BJ (cell line): ENCODE measurements around the gene ADAMTS12. TPM values are rescaled to one million over a fixed set of nuclear protein-coding genes. Genes with fewer than 3 reads are reported as not detected.

ENCODE experiments used
- CTCF ChIA-PET: fragments of 350-600 bp; formaldehyde crosslinking; extraction: SDS; loops from one replicate; lab custom pipeline; 2021; ENCODE audit warnings: antibody characterized with exemption, inconsistent platforms; lab: Yijun Ruan, JAX
- POLR2A ChIA-PET: fragments of 300-600 bp; sonication (Branson Sonifier 250); formaldehyde crosslinking; extraction: SDS; loops from one replicate; lab custom pipeline; 2021; ENCODE audit warnings: antibody characterized with exemption; lab: Charles Lee
- DNase-seq: peaks from one replicate; pipeline ENCODE4 v3.0.0-alpha.2; 2011; ENCODE audit warnings: low read depth
- H3K27me3 ChIP-seq: 2 replicates; pipeline ENCODE4 v1.6.0; 2011; ENCODE audit warnings: low read length; ENCODE audit not compliant: control insufficient read depth, insufficient read depth
- H3K36me3 ChIP-seq: 2 replicates; pipeline ENCODE4 v1.5.1; 2011; ENCODE audit warnings: low read length; ENCODE audit not compliant: control insufficient read depth, insufficient read depth
- H3K4me3 ChIP-seq: 2 replicates; pipeline ENCODE4 v1.5.1; 2011; ENCODE audit warnings: low read depth, mild to moderate bottlenecking, control low read depth, low read length
- polyA plus RNA-seq: library from polyadenylated mRNA; depleted of rRNA; stranded (reverse); fragments of >200 nt; gene quantifications from 2 replicates; pipeline ENCODE4 v1.2.3, GENCODE V29; 2011
- TF ChIP-seq, protein P1 (sequence below): IDR thresholded peaks from 2 replicates; pipeline ENCODE4 v1.5.1; 2011; ENCODE audit warnings: low read depth, mild to moderate bottlenecking, control low read depth, inconsistent platforms, low read length, moderate library complexity; ENCODE audit not compliant: insufficient read depth

The ADAMTS12 gene
- polyA plus RNA-seq, 1 experiment, result 25.6 TPM

- ChIA-PET CTCF (interaction anchor here (1.0 to 1.4 kb wide), 2 partner anchors 9 to 12 kb away, joined by 3 to 4 read pairs; no protein-coding TSS in a partner anchor), POLR2A (no interaction called here)
- no peak for DNase-seq
- Histone ChIP-seq H3K4me3 (no peak overlapping the region), H3K36me3 (no peaks in the 10 kb centered on the region), H3K27me3 (no peaks in the 10 kb centered on the region)
- TF ChIP-seq, protein P1, sequence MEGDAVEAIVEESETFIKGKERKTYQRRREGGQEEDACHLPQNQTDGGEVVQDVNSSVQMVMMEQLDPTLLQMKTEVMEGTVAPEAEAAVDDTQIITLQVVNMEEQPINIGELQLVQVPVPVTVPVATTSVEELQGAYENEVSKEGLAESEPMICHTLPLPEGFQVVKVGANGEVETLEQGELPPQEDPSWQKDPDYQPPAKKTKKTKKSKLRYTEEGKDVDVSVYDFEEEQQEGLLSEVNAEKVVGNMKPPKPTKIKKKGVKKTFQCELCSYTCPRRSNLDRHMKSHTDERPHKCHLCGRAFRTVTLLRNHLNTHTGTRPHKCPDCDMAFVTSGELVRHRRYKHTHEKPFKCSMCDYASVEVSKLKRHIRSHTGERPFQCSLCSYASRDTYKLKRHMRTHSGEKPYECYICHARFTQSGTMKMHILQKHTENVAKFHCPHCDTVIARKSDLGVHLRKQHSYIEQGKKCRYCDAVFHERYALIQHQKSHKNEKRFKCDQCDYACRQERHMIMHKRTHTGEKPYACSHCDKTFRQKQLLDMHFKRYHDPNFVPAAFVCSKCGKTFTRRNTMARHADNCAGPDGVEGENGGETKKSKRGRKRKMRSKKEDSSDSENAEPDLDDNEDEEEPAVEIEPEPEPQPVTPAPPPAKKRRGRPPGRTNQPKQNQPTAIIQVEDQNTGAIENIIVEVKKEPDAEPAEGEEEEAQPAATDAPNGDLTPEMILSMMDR, result no peak
These were observed 81.2 kb downstream of the ADAMTS12 start for GRCh38 chr5:33810491-33811120.

GRCh38 chr5:33809936-33810335 is 81.9 kb downstream of the ADAMTS12 start:
- TF ChIP-seq, protein P1, result no peak
- Histone ChIP-seq H3K4me3 (no peak overlapping the region), H3K36me3 (no peaks in the 10 kb centered on the region), H3K27me3 (no peaks in the 10 kb centered on the region)
- CTCF ChIA-PET, result no interaction called here
- POLR2A ChIA-PET, result no interaction called here
- no peak for DNase-seq

GRCh38 chr5:33808699-33809098 is 83.1 kb downstream of the ADAMTS12 start:
- Histone ChIP-seq H3K27me3 (no peaks in the 10 kb centered on the region), H3K4me3 (no peak overlapping the region), H3K36me3 (no peaks in the 10 kb centered on the region)
- DNase-seq, result no peak
- POLR2A ChIA-PET, result no interaction called here
- CTCF ChIA-PET, result no interaction called here
- TF ChIP-seq, protein P1, result no peak

DNA sequence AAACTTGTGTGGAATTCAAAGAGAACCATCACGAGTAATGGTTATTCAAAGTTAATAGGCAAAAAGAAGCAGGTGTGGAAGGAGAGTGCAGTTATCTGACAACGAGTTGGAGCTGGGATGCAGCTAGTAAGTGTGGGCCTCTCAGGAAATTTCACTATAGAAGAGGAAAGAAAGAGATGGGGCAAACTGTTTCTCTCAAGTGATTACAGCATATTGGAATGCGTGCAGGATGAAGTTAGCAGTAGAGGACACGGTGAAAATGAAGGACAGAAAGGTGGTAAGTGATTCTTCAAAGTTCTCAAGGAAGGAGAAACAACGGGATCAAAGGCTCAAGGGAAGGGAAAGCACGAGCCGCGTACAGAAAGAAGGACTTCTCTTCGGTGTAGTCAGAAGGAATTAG is 84.0 kb downstream of the ADAMTS12 start:
- CTCF ChIA-PET, result interaction anchor here (1.4 kb wide), 1 partner anchor 126 kb away, joined by 3 read pairs; no protein-coding TSS in a partner anchor
- TF ChIP-seq, protein P1, result no peak
- Histone ChIP-seq H3K27me3 (no peaks in the 10 kb centered on the region), H3K36me3 (no peaks in the 10 kb centered on the region), H3K4me3 (no peak overlapping the region)
- DNase-seq, result no peak
- POLR2A ChIA-PET, result interaction anchor here (0.7 kb wide), 1 partner anchor 10 kb away, joined by 3 read pairs; no protein-coding TSS in a partner anchor

DNA sequence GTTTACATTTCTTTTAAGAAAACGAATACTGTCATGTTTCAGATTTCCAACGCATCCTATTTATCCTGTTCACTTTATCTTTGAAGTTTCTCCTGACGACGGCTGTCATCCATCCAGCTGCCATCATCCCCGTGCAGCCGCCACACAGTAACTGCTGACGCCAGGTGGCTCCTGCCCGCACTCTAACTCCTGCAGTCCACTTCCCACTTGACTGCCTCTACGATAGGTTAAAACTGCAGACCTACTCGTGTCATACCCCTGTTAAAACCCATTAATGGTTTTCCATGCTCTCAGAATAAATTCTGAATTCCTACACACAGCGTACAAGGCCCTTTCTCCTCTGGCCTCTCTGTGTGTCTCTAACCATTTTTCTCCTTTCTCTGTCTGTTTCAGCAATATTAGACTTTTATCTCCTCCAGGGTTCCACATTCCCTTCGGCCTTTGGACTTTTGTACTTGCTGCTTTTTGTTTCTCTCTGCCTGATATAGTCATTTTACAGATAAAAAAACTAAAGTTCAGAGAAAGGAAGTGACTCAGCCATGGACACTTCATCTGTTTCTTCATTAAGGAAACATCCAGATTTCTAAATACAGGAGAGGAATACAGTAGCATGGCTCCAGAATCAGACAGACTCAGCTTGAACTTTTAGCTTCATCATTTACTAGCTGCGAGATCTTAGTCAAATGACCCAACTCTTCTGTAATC is 84.9 kb downstream of the ADAMTS12 start:
- ChIA-PET POLR2A (no interaction called here), CTCF (interaction anchor here (1.4 to 2.6 kb wide), 2 partner anchors 12 to 127 kb away, joined by 3 to 9 read pairs; no protein-coding TSS in a partner anchor)
- Histone ChIP-seq H3K27me3 (no peaks in the 10 kb centered on the region), H3K4me3 (no peak overlapping the region), H3K36me3 (no peaks in the 10 kb centered on the region)
- TF ChIP-seq, protein P1, result no peak
- peak; percentile 56 for DNase-seq
